Measurements from ENCODE around the gene NFKBIE.

DNA sequence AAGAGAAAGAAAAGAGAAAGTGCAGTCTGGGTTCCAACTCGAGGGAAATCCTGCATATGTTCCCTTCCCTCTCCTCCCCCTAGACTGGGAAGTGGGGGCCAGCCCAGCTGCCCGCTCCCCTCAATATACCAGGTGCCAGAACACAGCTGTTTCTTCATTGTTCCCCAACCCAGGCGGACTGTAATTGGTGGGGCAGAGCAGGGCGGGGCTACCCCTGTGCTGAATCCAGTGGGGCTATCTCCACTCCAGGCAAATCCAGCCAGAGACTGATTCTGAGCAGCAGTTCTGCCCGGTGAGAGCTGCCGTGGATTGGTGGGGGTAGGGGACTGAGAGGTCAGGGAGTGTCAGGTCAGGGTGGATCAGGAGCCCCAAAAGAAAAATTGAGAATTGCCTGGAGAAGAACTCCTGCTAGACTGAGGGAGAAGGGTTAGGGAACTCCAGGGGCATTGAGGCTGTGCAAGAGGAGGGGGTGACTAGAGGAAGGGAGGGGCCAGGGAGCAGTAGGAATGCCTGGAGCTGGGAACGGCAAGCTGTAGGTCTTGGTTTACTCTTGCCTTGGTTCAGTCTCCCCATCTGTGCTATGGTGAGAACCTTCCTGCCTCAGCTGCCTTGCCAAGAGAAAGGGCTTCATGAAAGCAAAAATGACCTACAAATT is 48.5 kb downstream of the NFKBIE start, which contains the start of gene MYMX:
- TF ChIP-seq, protein P1, sequence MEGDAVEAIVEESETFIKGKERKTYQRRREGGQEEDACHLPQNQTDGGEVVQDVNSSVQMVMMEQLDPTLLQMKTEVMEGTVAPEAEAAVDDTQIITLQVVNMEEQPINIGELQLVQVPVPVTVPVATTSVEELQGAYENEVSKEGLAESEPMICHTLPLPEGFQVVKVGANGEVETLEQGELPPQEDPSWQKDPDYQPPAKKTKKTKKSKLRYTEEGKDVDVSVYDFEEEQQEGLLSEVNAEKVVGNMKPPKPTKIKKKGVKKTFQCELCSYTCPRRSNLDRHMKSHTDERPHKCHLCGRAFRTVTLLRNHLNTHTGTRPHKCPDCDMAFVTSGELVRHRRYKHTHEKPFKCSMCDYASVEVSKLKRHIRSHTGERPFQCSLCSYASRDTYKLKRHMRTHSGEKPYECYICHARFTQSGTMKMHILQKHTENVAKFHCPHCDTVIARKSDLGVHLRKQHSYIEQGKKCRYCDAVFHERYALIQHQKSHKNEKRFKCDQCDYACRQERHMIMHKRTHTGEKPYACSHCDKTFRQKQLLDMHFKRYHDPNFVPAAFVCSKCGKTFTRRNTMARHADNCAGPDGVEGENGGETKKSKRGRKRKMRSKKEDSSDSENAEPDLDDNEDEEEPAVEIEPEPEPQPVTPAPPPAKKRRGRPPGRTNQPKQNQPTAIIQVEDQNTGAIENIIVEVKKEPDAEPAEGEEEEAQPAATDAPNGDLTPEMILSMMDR (IDR thresholded peaks at IDR 0.05): no peak
- no peak for TF ChIP-seq POLR2A (IDR thresholded peaks at IDR 0.05)

All from right lobe of liver (tissue), 4 donors.